GM12878 (cell line): ENCODE results near the gene PSMA7. TPM values are rescaled to one million over a fixed set of nuclear protein-coding genes. Genes with fewer than 3 reads are reported as not detected.

ENCODE experiments used
- ASH2L ChIP-seq: fragments of 300-600, 200-600 bp; sonication (generic); IDR thresholded peaks from 2 replicates; pipeline ENCODE4 v1.6.1; 2017; ENCODE audit warnings: low read depth, mild to moderate bottlenecking, borderline replicate concordance
- BMI1 ChIP-seq: fragments of 450-650 bp; IDR thresholded peaks from 2 replicates; pipeline ENCODE4 v1.6.1; 2016; ENCODE audit warnings: mild to moderate bottlenecking, moderate library complexity, borderline replicate concordance
- CBX5 ChIP-seq: sonication (generic); IDR thresholded peaks from 2 replicates; pipeline ENCODE4 v1.6.1; 2016; ENCODE audit warnings: low read depth, moderate library complexity, mild to moderate bottlenecking, inconsistent platforms
- EGR1 ChIP-seq, 2 experiments: IDR thresholded peaks; 1 replicate in 1 of 2; 2 replicates in 1 of 2; pipeline ENCODE4 v1.6.1; 2011 to 2012; ENCODE audit warnings: low read depth in 2 of 2, low read length in 2 of 2, borderline replicate concordance in 1 of 2, mild to moderate bottlenecking in 1 of 2, moderate library complexity in 1 of 2
- EP300 ChIP-seq, 2 experiments: fragments of 150-350 bp in 1 of 2; IDR thresholded peaks; 2 replicates each; pipeline ENCODE4 v1.6.1; 2011 to 2012; ENCODE audit warnings: low read depth in 2 of 2, low read length in 2 of 2, borderline replicate concordance in 1 of 2, improper control_type of control experiment in 1 of 2, inconsistent platforms in 1 of 2; ENCODE audit not compliant: control insufficient read depth in 1 of 2
- ESRRA ChIP-seq: IDR thresholded peaks from 2 replicates; pipeline ENCODE4 v1.6.1; 2012; ENCODE audit warnings: mild to moderate bottlenecking, low read length, improper control_type of control experiment
- HDAC6 ChIP-seq: fragments of 200-600 bp; sonication (generic); IDR thresholded peaks from one replicate; pipeline ENCODE4 v1.8.0; 2017; ENCODE audit warnings: antibody characterized with exemption; ENCODE audit not compliant: unreplicated experiment
- MEF2B ChIP-seq: fragments of 450-650 bp; IDR thresholded peaks from 2 replicates; pipeline ENCODE4 v1.6.1; 2018; ENCODE audit warnings: mild to moderate bottlenecking, moderate library complexity; ENCODE audit not compliant: partially characterized antibody, poor library complexity, severe bottlenecking
- MXI1 ChIP-seq: fragments of 150-350 bp; IDR thresholded peaks from 2 replicates; pipeline ENCODE4 v1.6.1; 2011; ENCODE audit warnings: low read depth, mild to moderate bottlenecking, inconsistent platforms, low read length, improper control_type of control experiment
- NFYA ChIP-seq: IDR thresholded peaks from 2 replicates; pipeline ENCODE4 v1.6.1; 2011; ENCODE audit warnings: low read depth, mild to moderate bottlenecking, low read length, improper control_type of control experiment, borderline replicate concordance
- NR2C1 ChIP-seq: fragments of 450-650 bp; IDR thresholded peaks from 2 replicates; pipeline ENCODE4 v1.6.1; 2017; ENCODE audit warnings: antibody characterized with exemption, mild to moderate bottlenecking, moderate library complexity
- PAX5 ChIP-seq: IDR thresholded peaks from 2 replicates; pipeline ENCODE4 v1.6.1; 2011; ENCODE audit warnings: low read depth, low read length, borderline replicate concordance
- POLR2A ChIP-seq: IDR thresholded peaks from 2 replicates; pipeline ENCODE4 v1.6.1; 2011; ENCODE audit warnings: low read depth, mild to moderate bottlenecking, low read length
- POLR2AphosphoS5 ChIP-seq: IDR thresholded peaks from 2 replicates; pipeline ENCODE4 v1.6.1; 2011; ENCODE audit warnings: mild to moderate bottlenecking, low read length, inconsistent platforms
- TAF1 ChIP-seq: IDR thresholded peaks from 2 replicates; pipeline ENCODE4 v1.6.1; 2011; ENCODE audit warnings: mild to moderate bottlenecking, low read depth, low read length, borderline replicate concordance
- TCF12 ChIP-seq: IDR thresholded peaks from 2 replicates; pipeline ENCODE4 v1.6.1; 2011; ENCODE audit warnings: low read depth, mild to moderate bottlenecking, low read length
- ZNF24 ChIP-seq: fragments of 450-650 bp; IDR thresholded peaks from 2 replicates; pipeline ENCODE4 v1.6.1; 2017; ENCODE audit warnings: antibody characterized with exemption, mild to moderate bottlenecking
- polyA plus RNA-seq, 11 experiments: library from polyadenylated mRNA; depleted of rRNA in 4 of 11; unstranded in 6 of 11; stranded (reverse) in 5 of 11; fragments of >200 nt; fragmentation: Nextera tagmentation in 4 of 11; fragmentation: Illumina TruSeq in 1 of 11; extraction: Ambion mirVana in 4 of 11; extraction: Trizol in 1 of 11; gene quantifications; 1 replicate in 1 of 11; 2 replicates in 10 of 11; pipeline versions ENCODE4 v1.2.1 to v1.2.3, GENCODE V29; 2011 to 2016; ENCODE audit warnings: inconsistent platforms in 2 of 11, missing spikeins in 2 of 11, low read depth in 1 of 11
- total RNA-seq, 4 experiments: library from RNA; depleted of rRNA in 3 of 4; stranded (reverse); fragments of >200 nt in 3 of 4; fragmentation: Illumina TruSeq in 1 of 4; extraction: Trizol in 1 of 4; gene quantifications; 2 replicates each; pipeline versions ENCODE4 v1.2.1 to v1.2.3, GENCODE V29; 2013 to 2021
- TF ChIP-seq, protein P1 (sequence below): IDR thresholded peaks from 2 replicates; pipeline ENCODE4 v1.6.1; 2012; ENCODE audit warnings: mild to moderate bottlenecking, low read depth, low read length
- TF ChIP-seq, protein P2 (sequence below): fragments of 450-650 bp; IDR thresholded peaks from 2 replicates; pipeline ENCODE4 v1.6.1; 2017; ENCODE audit warnings: mild to moderate bottlenecking, moderate library complexity
- TF ChIP-seq, protein P3 (sequence below): IDR thresholded peaks from 2 replicates; pipeline ENCODE4 v1.6.1; 2012; ENCODE audit warnings: low read depth, low read length, improper control_type of control experiment

The PSMA7 gene
- total and polyA plus RNA-seq, 10 of the 15 experiments (the other 5 are each of a cell fraction or from before 2014, with no cell fraction given): 216 to 857 (median 368) TPM

DNA sequence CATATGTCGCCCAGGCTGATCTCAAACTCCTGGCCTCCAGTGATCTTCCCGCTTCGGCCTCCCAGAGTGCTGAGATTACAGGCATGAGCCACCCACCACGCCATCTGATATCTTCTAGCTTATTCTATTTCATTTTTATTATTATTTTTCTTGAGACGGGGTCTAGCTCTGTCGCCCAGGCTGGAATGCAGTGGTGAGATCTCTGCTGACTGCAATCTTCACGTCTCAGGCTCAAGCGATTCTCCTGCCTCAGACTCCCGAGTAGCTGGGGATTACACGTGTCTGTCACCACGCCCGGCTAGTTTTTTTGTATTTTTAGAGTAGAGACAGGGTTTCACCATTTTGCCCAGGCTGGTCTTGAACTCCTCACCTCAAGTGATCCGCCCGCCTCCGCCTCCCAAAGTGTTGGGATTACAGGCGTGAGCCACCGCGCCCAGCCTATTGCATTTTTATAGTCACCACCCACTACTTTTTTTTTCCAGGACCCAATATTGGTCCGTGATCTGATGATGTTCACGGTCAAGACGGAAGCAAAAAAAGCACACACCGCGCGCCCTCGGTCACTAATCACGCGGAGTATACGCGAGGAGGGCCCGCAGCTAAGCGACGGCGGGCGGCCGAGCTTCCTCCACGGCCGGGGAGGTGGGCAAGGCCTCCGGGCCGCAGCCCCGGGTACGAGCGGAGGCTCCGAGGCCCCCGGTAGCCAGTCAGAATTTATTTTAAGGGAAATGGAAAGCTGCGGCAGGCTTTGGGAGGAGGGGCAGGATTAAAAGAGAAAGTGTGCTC is 22.0 kb downstream of the PSMA7 start (continued):
- TF ChIP-seq ASH2L (0 out of 2 replicates have a peak, but pooled peaks have one; percentile 64), TAF1 (peak; percentile 26; the same call in 1 of the 2 replicates), CBX5 (0 out of 2 replicates have a peak, but pooled peaks have one; percentile 43), BMI1 (no peak), NFYA (no peak), MXI1 (no peak), POLR2AphosphoS5 (0 out of 2 replicates have a peak, but pooled peaks have one; percentile 55), EGR1 (IDR thresholded peaks at IDR 0.05; ENCODE audit: borderline replicate concordance in 1 of 2, low read depth in 2 of 2, low read length in 2 of 2) (no peak), NR2C1 (no peak), PAX5 (no peak), MEF2B (peak; percentile 40), ZNF24 (no peak), EP300 (IDR thresholded peaks at IDR 0.05; ENCODE audit: borderline replicate concordance in 1 of 2, control insufficient read depth in 1 of 2, low read depth in 2 of 2, low read length in 2 of 2) (no peak), HDAC6 (no peak), POLR2A (peak; percentile 70), ESRRA (no peak), TCF12 (no peak)
- TF ChIP-seq, protein P1, sequence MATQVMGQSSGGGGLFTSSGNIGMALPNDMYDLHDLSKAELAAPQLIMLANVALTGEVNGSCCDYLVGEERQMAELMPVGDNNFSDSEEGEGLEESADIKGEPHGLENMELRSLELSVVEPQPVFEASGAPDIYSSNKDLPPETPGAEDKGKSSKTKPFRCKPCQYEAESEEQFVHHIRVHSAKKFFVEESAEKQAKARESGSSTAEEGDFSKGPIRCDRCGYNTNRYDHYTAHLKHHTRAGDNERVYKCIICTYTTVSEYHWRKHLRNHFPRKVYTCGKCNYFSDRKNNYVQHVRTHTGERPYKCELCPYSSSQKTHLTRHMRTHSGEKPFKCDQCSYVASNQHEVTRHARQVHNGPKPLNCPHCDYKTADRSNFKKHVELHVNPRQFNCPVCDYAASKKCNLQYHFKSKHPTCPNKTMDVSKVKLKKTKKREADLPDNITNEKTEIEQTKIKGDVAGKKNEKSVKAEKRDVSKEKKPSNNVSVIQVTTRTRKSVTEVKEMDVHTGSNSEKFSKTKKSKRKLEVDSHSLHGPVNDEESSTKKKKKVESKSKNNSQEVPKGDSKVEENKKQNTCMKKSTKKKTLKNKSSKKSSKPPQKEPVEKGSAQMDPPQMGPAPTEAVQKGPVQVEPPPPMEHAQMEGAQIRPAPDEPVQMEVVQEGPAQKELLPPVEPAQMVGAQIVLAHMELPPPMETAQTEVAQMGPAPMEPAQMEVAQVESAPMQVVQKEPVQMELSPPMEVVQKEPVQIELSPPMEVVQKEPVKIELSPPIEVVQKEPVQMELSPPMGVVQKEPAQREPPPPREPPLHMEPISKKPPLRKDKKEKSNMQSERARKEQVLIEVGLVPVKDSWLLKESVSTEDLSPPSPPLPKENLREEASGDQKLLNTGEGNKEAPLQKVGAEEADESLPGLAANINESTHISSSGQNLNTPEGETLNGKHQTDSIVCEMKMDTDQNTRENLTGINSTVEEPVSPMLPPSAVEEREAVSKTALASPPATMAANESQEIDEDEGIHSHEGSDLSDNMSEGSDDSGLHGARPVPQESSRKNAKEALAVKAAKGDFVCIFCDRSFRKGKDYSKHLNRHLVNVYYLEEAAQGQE: no peak
- TF ChIP-seq, protein P2, sequence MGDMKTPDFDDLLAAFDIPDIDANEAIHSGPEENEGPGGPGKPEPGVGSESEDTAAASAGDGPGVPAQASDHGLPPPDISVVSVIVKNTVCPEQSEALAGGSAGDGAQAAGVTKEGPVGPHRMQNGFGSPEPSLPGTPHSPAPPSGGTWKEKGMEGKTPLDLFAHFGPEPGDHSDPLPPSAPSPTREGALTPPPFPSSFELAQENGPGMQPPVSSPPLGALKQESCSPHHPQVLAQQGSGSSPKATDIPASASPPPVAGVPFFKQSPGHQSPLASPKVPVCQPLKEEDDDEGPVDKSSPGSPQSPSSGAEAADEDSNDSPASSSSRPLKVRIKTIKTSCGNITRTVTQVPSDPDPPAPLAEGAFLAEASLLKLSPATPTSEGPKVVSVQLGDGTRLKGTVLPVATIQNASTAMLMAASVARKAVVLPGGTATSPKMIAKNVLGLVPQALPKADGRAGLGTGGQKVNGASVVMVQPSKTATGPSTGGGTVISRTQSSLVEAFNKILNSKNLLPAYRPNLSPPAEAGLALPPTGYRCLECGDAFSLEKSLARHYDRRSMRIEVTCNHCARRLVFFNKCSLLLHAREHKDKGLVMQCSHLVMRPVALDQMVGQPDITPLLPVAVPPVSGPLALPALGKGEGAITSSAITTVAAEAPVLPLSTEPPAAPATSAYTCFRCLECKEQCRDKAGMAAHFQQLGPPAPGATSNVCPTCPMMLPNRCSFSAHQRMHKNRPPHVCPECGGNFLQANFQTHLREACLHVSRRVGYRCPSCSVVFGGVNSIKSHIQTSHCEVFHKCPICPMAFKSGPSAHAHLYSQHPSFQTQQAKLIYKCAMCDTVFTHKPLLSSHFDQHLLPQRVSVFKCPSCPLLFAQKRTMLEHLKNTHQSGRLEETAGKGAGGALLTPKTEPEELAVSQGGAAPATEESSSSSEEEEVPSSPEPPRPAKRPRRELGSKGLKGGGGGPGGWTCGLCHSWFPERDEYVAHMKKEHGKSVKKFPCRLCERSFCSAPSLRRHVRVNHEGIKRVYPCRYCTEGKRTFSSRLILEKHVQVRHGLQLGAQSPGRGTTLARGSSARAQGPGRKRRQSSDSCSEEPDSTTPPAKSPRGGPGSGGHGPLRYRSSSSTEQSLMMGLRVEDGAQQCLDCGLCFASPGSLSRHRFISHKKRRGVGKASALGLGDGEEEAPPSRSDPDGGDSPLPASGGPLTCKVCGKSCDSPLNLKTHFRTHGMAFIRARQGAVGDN: peak; percentile 67; the same call in 1 of the 2 replicates
- TF ChIP-seq, protein P3, sequence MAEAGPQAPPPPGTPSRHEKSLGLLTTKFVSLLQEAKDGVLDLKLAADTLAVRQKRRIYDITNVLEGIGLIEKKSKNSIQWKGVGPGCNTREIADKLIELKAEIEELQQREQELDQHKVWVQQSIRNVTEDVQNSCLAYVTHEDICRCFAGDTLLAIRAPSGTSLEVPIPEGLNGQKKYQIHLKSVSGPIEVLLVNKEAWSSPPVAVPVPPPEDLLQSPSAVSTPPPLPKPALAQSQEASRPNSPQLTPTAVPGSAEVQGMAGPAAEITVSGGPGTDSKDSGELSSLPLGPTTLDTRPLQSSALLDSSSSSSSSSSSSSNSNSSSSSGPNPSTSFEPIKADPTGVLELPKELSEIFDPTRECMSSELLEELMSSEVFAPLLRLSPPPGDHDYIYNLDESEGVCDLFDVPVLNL: no peak
